Naive thymus-derived CD4-positive, alpha-beta T cell (primary cell): ENCODE data around the gene C6orf58. TPM values are rescaled to one million over a fixed set of nuclear protein-coding genes. Genes with fewer than 3 reads are reported as not detected.
"Not testable (repeated sequence)": the region's sequence is repeated elsewhere in the genome, so short reads cannot be mapped to it uniquely, and the experiment has no call there.

Experiments
- ATAC-seq: fragments of 150-1000 bp; cut with Tn5 transposase; 2 replicates; pipeline ENCODE4 v1.10.0; 2021; ENCODE audit warnings: mild to moderate bottlenecking, moderate library complexity
- CTCF ChIA-PET: fragments of 350-600 bp; sonication (Branson Sonifier 250); formaldehyde crosslinking; loops from one replicate; lab custom pipeline; 2021; ENCODE audit warnings: antibody characterized with exemption; lab: Charles Lee
- POLR2A ChIA-PET: fragments of 350-600 bp; sonication (Branson Sonifier 250); formaldehyde crosslinking; loops from one replicate; lab custom pipeline; 2021; ENCODE audit warnings: antibody characterized with exemption, inconsistent platforms; lab: Charles Lee
- DNase-seq, 9 donors: peaks; one replicate each; pipeline versions ENCODE4 v3.0.0 to v3.0.0-alpha.2; 2020 to 2022; ENCODE audit warnings: mixed read lengths in 1 of 9
- H3K27ac ChIP-seq: one replicate; pipeline ENCODE4 v1.7.0; 2013; ENCODE audit warnings: mild to moderate bottlenecking, low read depth, low read length, moderate library complexity
- H3K27me3 ChIP-seq, 2 donors: one replicate each; pipeline ENCODE4 v1.7.0; 2013; ENCODE audit warnings: low read length in 2 of 2, mild to moderate bottlenecking in 2 of 2, moderate library complexity in 2 of 2; ENCODE audit not compliant: control insufficient read depth in 2 of 2, insufficient read depth in 2 of 2
- H3K36me3 ChIP-seq, 3 experiments: 1 replicate in 2 of 3; 2 replicates in 1 of 3; pipeline ENCODE4 v1.7.0; 2013; ENCODE audit warnings: low read length in 3 of 3, mild to moderate bottlenecking in 3 of 3, moderate library complexity in 1 of 3; ENCODE audit not compliant: insufficient read depth in 3 of 3, control insufficient read depth in 2 of 3
- H3K4me1 ChIP-seq, 2 donors: one replicate each; pipeline ENCODE4 v1.7.0; 2013; ENCODE audit warnings: low read length in 2 of 2, mild to moderate bottlenecking in 2 of 2, moderate library complexity in 1 of 2; ENCODE audit not compliant: control insufficient read depth in 2 of 2, insufficient read depth in 2 of 2
- H3K4me3 ChIP-seq: 2 replicates; pipeline ENCODE4 v1.7.0; 2013; ENCODE audit warnings: mild to moderate bottlenecking, low read length
- H3K9me3 ChIP-seq, 3 experiments: 1 replicate in 2 of 3; 2 replicates in 1 of 3; pipeline ENCODE4 v1.7.0; 2013; ENCODE audit warnings: low read length in 3 of 3; ENCODE audit not compliant: control insufficient read depth in 2 of 3
- H3K27ac Mint-ChIP-seq, 9 donors: one replicate each; pipeline ENCODE4 v1.8.0; 2020 to 2022; ENCODE audit warnings: mixed read lengths in 9 of 9, mild to moderate bottlenecking in 8 of 9, moderate library complexity in 5 of 9, inconsistent platforms in 2 of 9
- H3K27me3 Mint-ChIP-seq, 5 donors: one replicate each; pipeline ENCODE4 v1.8.0; 2021 to 2022; ENCODE audit warnings: mixed read lengths in 5 of 5, mild to moderate bottlenecking in 1 of 5
- H3K36me3 Mint-ChIP-seq, 5 donors: one replicate each; pipeline ENCODE4 v1.8.0; 2020 to 2022; ENCODE audit warnings: mixed read lengths in 5 of 5, mild to moderate bottlenecking in 3 of 5, inconsistent platforms in 1 of 5
- H3K4me1 Mint-ChIP-seq, 7 donors: one replicate each; pipeline ENCODE4 v1.8.0; 2020 to 2022; ENCODE audit warnings: mixed read lengths in 7 of 7, mild to moderate bottlenecking in 3 of 7, inconsistent platforms in 1 of 7
- H3K4me3 Mint-ChIP-seq, 10 donors: one replicate each; pipeline ENCODE4 v1.8.0; 2020 to 2022; ENCODE audit warnings: mild to moderate bottlenecking in 10 of 10, mixed read lengths in 10 of 10, moderate library complexity in 6 of 10, inconsistent platforms in 2 of 10
- H3K9me3 Mint-ChIP-seq, 11 donors: one replicate each; pipeline ENCODE4 v1.8.0; 2020 to 2022; ENCODE audit warnings: mixed read lengths in 11 of 11, mild to moderate bottlenecking in 4 of 11, inconsistent platforms in 1 of 11, moderate library complexity in 1 of 11
- intact Hi-C, 2 donors: fragments of 100-400 bp; cut with micrococcal nuclease; formaldehyde crosslinking; loops; one replicate each; pipeline ENCODE4 v1.15.1; 2023
- polyA plus RNA-seq, 2 donors: library from polyadenylated mRNA; unstranded; fragments of 300-500 nt; fragmentation: Illumina TruSeq; gene quantifications; one replicate each; pipeline ENCODE4 v1.2.3, GENCODE V29; 2021
- total RNA-seq, 6 experiments: library from RNA in 5 of 6; stranded (reverse) in 5 of 6; gene quantifications; 1 replicate in 5 of 6; 2 replicates in 1 of 6; pipeline ENCODE4 v1.2.3 and lab custom pipeline; 2021 to 2026

Gene C6orf58
- total and polyA plus RNA-seq, 7 experiments from 2014 or later: not detected

- no peaks in the 10 kb centered on the region for H3K4me1 Mint-ChIP-seq
- DNase-seq (no peak), ATAC-seq (no peak)
- intact Hi-C loops: no loop called here
- Histone ChIP-seq H3K4me3 (no peak overlapping the region), H3K27me3 (no peaks in the 10 kb centered on the region), H3K27ac (no peak overlapping the region), H3K9me3 (no peaks in the 10 kb centered on the region), H3K4me1 (no peaks in the 10 kb centered on the region), H3K36me3 (no peaks in the 10 kb centered on the region)
- peaks cover 0 to 10% (median 3%) of the 10 kb centered on the region in 5 donors for H3K27me3 Mint-ChIP-seq
- H3K9me3 Mint-ChIP-seq: no peaks in the 10 kb centered on the region
- H3K36me3 Mint-ChIP-seq: no peaks in the 10 kb centered on the region
- POLR2A ChIA-PET: no interaction called here
- CTCF ChIA-PET: no interaction called here
- no peak overlapping the region for H3K4me3 Mint-ChIP-seq
- no peak overlapping the region for H3K27ac Mint-ChIP-seq
Measured at GRCh38 chr6:127585123-127585522, 8.1 kb downstream of the C6orf58 start.

GRCh38 chr6:127586372-127586771 lies 9.4 kb downstream of the C6orf58 start:
- no peaks in the 10 kb centered on the region for H3K27me3 ChIP-seq
- no peaks in the 10 kb centered on the region for H3K9me3 ChIP-seq
- ChIA-PET CTCF (no interaction called here), POLR2A (no interaction called here)
- H3K27ac ChIP-seq: no peak overlapping the region
- H3K27ac Mint-ChIP-seq: no peak overlapping the region
- H3K4me3 Mint-ChIP-seq: no peak overlapping the region
- no peaks in the 10 kb centered on the region for H3K4me1 Mint-ChIP-seq
- no peaks in the 10 kb centered on the region for H3K4me1 ChIP-seq
- H3K4me3 ChIP-seq: no peak overlapping the region
- ATAC-seq (no peak), DNase-seq (no peak)
- no peaks in the 10 kb centered on the region for H3K36me3 ChIP-seq
- H3K9me3 Mint-ChIP-seq: no peaks in the 10 kb centered on the region
- H3K27me3 Mint-ChIP-seq: peaks cover 0 to 8% (median 3%) of the 10 kb centered on the region in 5 donors
- no peaks in the 10 kb centered on the region for H3K36me3 Mint-ChIP-seq
- intact Hi-C loops: no loop called here

- no peak overlapping the region for H3K4me3 Mint-ChIP-seq
- no peaks in the 10 kb centered on the region for H3K9me3 ChIP-seq
- no peaks in the 10 kb centered on the region for H3K27me3 ChIP-seq
- H3K4me3 ChIP-seq: no peak overlapping the region
- CTCF ChIA-PET: no interaction called here
- intact Hi-C loops: no loop called here
- H3K9me3 Mint-ChIP-seq: peaks cover 0 to 3% (median 0%) of the 10 kb centered on the region in 11 donors
- H3K4me1 Mint-ChIP-seq: no peaks in the 10 kb centered on the region
- POLR2A ChIA-PET: no interaction called here
- no peak overlapping the region for H3K27ac Mint-ChIP-seq
- no peaks in the 10 kb centered on the region for H3K36me3 Mint-ChIP-seq
- H3K36me3 ChIP-seq: no peaks in the 10 kb centered on the region
- H3K27me3 Mint-ChIP-seq: peaks cover 5 to 11% (median 8%) of the 10 kb centered on the region in 5 donors
- H3K4me1 ChIP-seq: no peaks in the 10 kb centered on the region
- ATAC-seq (no peak), DNase-seq (no peak)
- no peak overlapping the region for H3K27ac ChIP-seq
Measured at GRCh38 chr6:127587875-127588274, 10.9 kb downstream of the C6orf58 start.

- no peak overlapping the region for H3K27ac ChIP-seq
- ATAC-seq (no peak), DNase-seq (no peak)
- H3K9me3 Mint-ChIP-seq: peaks cover 0 to 3% (median 0%) of the 10 kb centered on the region in 11 donors
- H3K36me3 ChIP-seq: no peaks in the 10 kb centered on the region
- H3K27me3 Mint-ChIP-seq: peaks cover 0 to 11% (median 8%) of the 10 kb centered on the region in 5 donors
- no peak overlapping the region for H3K4me3 ChIP-seq
- ChIA-PET POLR2A (no interaction called here), CTCF (no interaction called here)
- H3K9me3 ChIP-seq: no peaks in the 10 kb centered on the region
- H3K36me3 Mint-ChIP-seq: no peaks in the 10 kb centered on the region
- H3K4me1 ChIP-seq: no peaks in the 10 kb centered on the region
- H3K4me1 Mint-ChIP-seq: no peaks in the 10 kb centered on the region
- no peaks in the 10 kb centered on the region for H3K27me3 ChIP-seq
- intact Hi-C loops: no loop called here
- no peak overlapping the region for H3K27ac Mint-ChIP-seq
- no peak overlapping the region for H3K4me3 Mint-ChIP-seq
Measured at GRCh38 chr6:127589135-127589534, 12.2 kb downstream of the C6orf58 start.

- intact Hi-C loops: no loop called here
- no peaks in the 10 kb centered on the region for H3K36me3 ChIP-seq
- no peak overlapping the region for H3K4me3 Mint-ChIP-seq
- H3K4me1 ChIP-seq: no peaks in the 10 kb centered on the region
- H3K36me3 Mint-ChIP-seq: no peaks in the 10 kb centered on the region
- H3K27ac Mint-ChIP-seq: no peak overlapping the region
- ChIA-PET POLR2A (no interaction called here), CTCF (no interaction called here)
- no peaks in the 10 kb centered on the region for H3K4me1 Mint-ChIP-seq
- H3K27me3 ChIP-seq: no peaks in the 10 kb centered on the region
- no peak overlapping the region for H3K4me3 ChIP-seq
- no peak for DNase-seq
- peaks cover 0 to 11% (median 8%) of the 10 kb centered on the region in 5 donors for H3K27me3 Mint-ChIP-seq
- ATAC-seq: no peak
- no peak overlapping the region for H3K27ac ChIP-seq
- no peaks in the 10 kb centered on the region for H3K9me3 ChIP-seq
- H3K9me3 Mint-ChIP-seq: peaks cover 0 to 3% (median 0%) of the 10 kb centered on the region in 11 donors
Measured at GRCh38 chr6:127590344-127590743, 13.4 kb downstream of the C6orf58 start.

- no peak overlapping the region for H3K4me3 ChIP-seq
- DNase-seq (no peak), ATAC-seq (no peak)
- no peaks in the 10 kb centered on the region for H3K36me3 Mint-ChIP-seq
- intact Hi-C loops: no loop called here
- H3K27ac Mint-ChIP-seq: no peak overlapping the region
- no peaks in the 10 kb centered on the region for H3K4me1 Mint-ChIP-seq
- H3K4me3 Mint-ChIP-seq: no peak overlapping the region
- H3K9me3 Mint-ChIP-seq: peaks cover 0 to 3% (median 0%) of the 10 kb centered on the region in 11 donors
- H3K27ac ChIP-seq: no peak overlapping the region
- H3K27me3 Mint-ChIP-seq: peaks cover 0 to 11% (median 8%) of the 10 kb centered on the region in 5 donors
- H3K36me3 ChIP-seq: no peaks in the 10 kb centered on the region
- ChIA-PET POLR2A (no interaction called here), CTCF (no interaction called here)
- H3K9me3 ChIP-seq: no peaks in the 10 kb centered on the region
- H3K4me1 ChIP-seq: no peaks in the 10 kb centered on the region
- no peaks in the 10 kb centered on the region for H3K27me3 ChIP-seq
Measured at GRCh38 chr6:127592964-127593363, 16.0 kb downstream of the C6orf58 start.

GRCh38 chr6:127593456-127593855 lies 16.5 kb downstream of the C6orf58 start:
- H3K4me1 Mint-ChIP-seq, intact Hi-C loops, H3K4me3 Mint-ChIP-seq, H3K36me3 Mint-ChIP-seq, POLR2A ChIA-PET, ATAC-seq, H3K4me3 ChIP-seq, DNase-seq, H3K27ac ChIP-seq, H3K9me3 Mint-ChIP-seq, H3K27me3 ChIP-seq, H3K9me3 ChIP-seq, H3K36me3 ChIP-seq, H3K4me1 ChIP-seq, CTCF ChIA-PET, H3K27ac Mint-ChIP-seq: not testable (repeated sequence)
- H3K27me3 Mint-ChIP-seq: peaks cover 0 to 11% (median 8%) of the 10 kb centered on the region in 5 donors
